ENCODE results near the gene IRF2. TPM values are rescaled to one million over a fixed set of nuclear protein-coding genes. Genes with fewer than 3 reads are reported as not detected.

Gene IRF2
- total RNA-seq, 3 donors from 2014 or later (not counting 1 experiment from before 2014, with no cell fraction given) = 50.6 to 68.5 (median 59.8) TPM

- no peaks in the 10 kb centered on the region for H3K27me3 ChIP-seq (ENCODE audit: control insufficient read depth, insufficient read depth, low read length)
- TF ChIP-seq, protein P1, sequence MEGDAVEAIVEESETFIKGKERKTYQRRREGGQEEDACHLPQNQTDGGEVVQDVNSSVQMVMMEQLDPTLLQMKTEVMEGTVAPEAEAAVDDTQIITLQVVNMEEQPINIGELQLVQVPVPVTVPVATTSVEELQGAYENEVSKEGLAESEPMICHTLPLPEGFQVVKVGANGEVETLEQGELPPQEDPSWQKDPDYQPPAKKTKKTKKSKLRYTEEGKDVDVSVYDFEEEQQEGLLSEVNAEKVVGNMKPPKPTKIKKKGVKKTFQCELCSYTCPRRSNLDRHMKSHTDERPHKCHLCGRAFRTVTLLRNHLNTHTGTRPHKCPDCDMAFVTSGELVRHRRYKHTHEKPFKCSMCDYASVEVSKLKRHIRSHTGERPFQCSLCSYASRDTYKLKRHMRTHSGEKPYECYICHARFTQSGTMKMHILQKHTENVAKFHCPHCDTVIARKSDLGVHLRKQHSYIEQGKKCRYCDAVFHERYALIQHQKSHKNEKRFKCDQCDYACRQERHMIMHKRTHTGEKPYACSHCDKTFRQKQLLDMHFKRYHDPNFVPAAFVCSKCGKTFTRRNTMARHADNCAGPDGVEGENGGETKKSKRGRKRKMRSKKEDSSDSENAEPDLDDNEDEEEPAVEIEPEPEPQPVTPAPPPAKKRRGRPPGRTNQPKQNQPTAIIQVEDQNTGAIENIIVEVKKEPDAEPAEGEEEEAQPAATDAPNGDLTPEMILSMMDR (IDR thresholded peaks at IDR 0.05) = no peak
- Mint-ChIP-seq H3K9me3 (no peaks in the 10 kb centered on the region), H3K4me3 (peak overlapping the region; percentile 6), H3K4me1 (peaks cover 46 to 53% of the 10 kb centered on the region in 2 donors), H3K27me3 (ENCODE audit: low read depth in 2 of 2) (no peaks in the 10 kb centered on the region), H3K36me3 (peaks cover 15% of the 10 kb centered on the region), H3K27ac (peak overlapping the region; percentile 56 to 82)
- ATAC-seq (no peak), DNase-seq (no peak)
- H3K4me3 ChIP-seq (ENCODE audit: low read length) = no peak overlapping the region
- H3K9me3 ChIP-seq (ENCODE audit: control insufficient read depth, insufficient read depth, low read length) = no peaks in the 10 kb centered on the region
- H3K27ac ChIP-seq (ENCODE audit: low read length) = peak overlapping the region; percentile 10
- peaks cover 26% of the 10 kb centered on the region for H3K36me3 ChIP-seq (ENCODE audit: control insufficient read depth, insufficient read depth, low read length)
- intact Hi-C loops (cut with micrococcal nuclease) = loop anchor here (5.0 kb wide), 1 partner anchor 43 kb away; no protein-coding TSS in a partner anchor
- peaks cover 45% of the 10 kb centered on the region for H3K4me1 ChIP-seq (ENCODE audit: control insufficient read depth, insufficient read depth, low read length)
- WGBS (ENCODE audit: insufficient coverage) = 62% methylated on average over 6 of the region's 7 CpGs
Observed at GRCh38 chr4:184384810-184385557, 89.4 kb downstream of the IRF2 start.

GRCh38 chr4:184384056-184384809 is 90.1 kb downstream of the IRF2 start:
- Mint-ChIP-seq H3K4me1 (peaks cover 46 to 53% of the 10 kb centered on the region in 2 donors), H3K27ac (peak overlapping the region; percentile 56 to 82), H3K36me3 (peaks cover 15% of the 10 kb centered on the region), H3K4me3 (peak overlapping the region; percentile 61), H3K9me3 (no peaks in the 10 kb centered on the region), H3K27me3 (ENCODE audit: low read depth in 2 of 2) (no peaks in the 10 kb centered on the region)
- Histone ChIP-seq H3K4me1 (ENCODE audit: control insufficient read depth, insufficient read depth, low read length) (peaks cover 45% of the 10 kb centered on the region), H3K4me3 (ENCODE audit: low read length) (peak overlapping the region; percentile 3), H3K36me3 (ENCODE audit: control insufficient read depth, insufficient read depth, low read length) (peaks cover 20% of the 10 kb centered on the region), H3K27ac (ENCODE audit: low read length) (peak overlapping the region; percentile 12), H3K9me3 (ENCODE audit: control insufficient read depth, insufficient read depth, low read length) (no peaks in the 10 kb centered on the region), H3K27me3 (ENCODE audit: control insufficient read depth, insufficient read depth, low read length) (no peaks in the 10 kb centered on the region)
- TF ChIP-seq, protein P1 (IDR thresholded peaks at IDR 0.05) = no peak
- WGBS (ENCODE audit: insufficient coverage) = 17% methylated on average over 13 of the region's 13 CpGs
- DNase-seq (peak in 1 of 2 donors; percentile 33), ATAC-seq (peak; percentile 25 to 58 (median 30))
- intact Hi-C loops (cut with micrococcal nuclease) = loop anchor here (5.0 kb wide), 1 partner anchor 42 kb away; no protein-coding TSS in a partner anchor

- peaks cover 17% of the 10 kb centered on the region for H3K36me3 Mint-ChIP-seq
- DNase-seq (no peak), ATAC-seq (no peak)
- Histone ChIP-seq H3K9me3 (ENCODE audit: control insufficient read depth, insufficient read depth, low read length) (no peaks in the 10 kb centered on the region), H3K4me3 (ENCODE audit: low read length) (no peak overlapping the region), H3K4me1 (ENCODE audit: control insufficient read depth, insufficient read depth, low read length) (peaks cover 45% of the 10 kb centered on the region), H3K36me3 (ENCODE audit: control insufficient read depth, insufficient read depth, low read length) (peaks cover 18% of the 10 kb centered on the region), H3K27ac (ENCODE audit: low read length) (no peak overlapping the region), H3K27me3 (ENCODE audit: control insufficient read depth, insufficient read depth, low read length) (no peaks in the 10 kb centered on the region)
- H3K4me3 Mint-ChIP-seq = peak overlapping the region; percentile 61
- peak overlapping the region; percentile 56 to 82 for H3K27ac Mint-ChIP-seq
- 84% methylated on average over 7 of the region's 8 CpGs for WGBS (ENCODE audit: insufficient coverage)
- intact Hi-C loops (cut with micrococcal nuclease) = loop anchor here (5.0 kb wide), 1 partner anchor 41 kb away; no protein-coding TSS in a partner anchor
- no peaks in the 10 kb centered on the region for H3K9me3 Mint-ChIP-seq
- peaks cover 48 to 53% of the 10 kb centered on the region in 2 donors for H3K4me1 Mint-ChIP-seq
- no peaks in the 10 kb centered on the region for H3K27me3 Mint-ChIP-seq (ENCODE audit: low read depth in 2 of 2)
- TF ChIP-seq, protein P1 (IDR thresholded peaks at IDR 0.05) = no peak
Observed at GRCh38 chr4:184383497-184384055, 90.8 kb downstream of the IRF2 start.
